WTC11 (cell line): ENCODE data around the gene ZFP36L2.

Source experiments
- ATF1 ChIP-seq: sonication (generic); formaldehyde crosslinking; IDR thresholded peaks from 2 replicates; pipeline ENCODE4 v1.8.1; 2023; ENCODE audit warnings: mild to moderate bottlenecking, moderate library complexity, missing genetic modification reagents
- KAT7 ChIP-seq: sonication (generic); formaldehyde crosslinking; IDR thresholded peaks from 2 replicates; pipeline ENCODE4 v1.8.1; 2023; ENCODE audit warnings: missing genetic modification reagents, mild to moderate bottlenecking, borderline replicate concordance
- NR2C2 ChIP-seq: sonication (generic); formaldehyde crosslinking; IDR thresholded peaks from 2 replicates; pipeline ENCODE4 v1.8.0; 2022; ENCODE audit warnings: mild to moderate bottlenecking, missing genetic modification reagents
- ZNF263 ChIP-seq: sonication (generic); formaldehyde crosslinking; IDR thresholded peaks from 2 replicates; pipeline ENCODE4 v1.8.1; 2022; ENCODE audit warnings: low read depth, mild to moderate bottlenecking, moderate library complexity, missing genetic modification reagents
- TF ChIP-seq, protein P1 (sequence below): fragments of 200-600 bp; IDR thresholded peaks from 2 replicates; pipeline ENCODE4 v1.8.0; 2022; ENCODE audit warnings: antibody characterized with exemption
- TF ChIP-seq, protein P2 (sequence below): fragments of 250-450 bp; sonication (Bioruptor Pico); IDR thresholded peaks from 2 replicates; pipeline ENCODE4 v2.1.2; 2022; ENCODE audit warnings: mild to moderate bottlenecking, moderate library complexity
- TF ChIP-seq, protein P3 (sequence below): sonication (generic); formaldehyde crosslinking; IDR thresholded peaks from 2 replicates; pipeline ENCODE4 v1.8.0; 2022; ENCODE audit warnings: missing genetic modification reagents
- TF ChIP-seq, protein P4 (sequence below): sonication (generic); formaldehyde crosslinking; IDR thresholded peaks from 2 replicates; pipeline ENCODE4 v1.8.1; 2023; ENCODE audit warnings: mild to moderate bottlenecking, missing genetic modification reagents, moderate library complexity

DNA sequence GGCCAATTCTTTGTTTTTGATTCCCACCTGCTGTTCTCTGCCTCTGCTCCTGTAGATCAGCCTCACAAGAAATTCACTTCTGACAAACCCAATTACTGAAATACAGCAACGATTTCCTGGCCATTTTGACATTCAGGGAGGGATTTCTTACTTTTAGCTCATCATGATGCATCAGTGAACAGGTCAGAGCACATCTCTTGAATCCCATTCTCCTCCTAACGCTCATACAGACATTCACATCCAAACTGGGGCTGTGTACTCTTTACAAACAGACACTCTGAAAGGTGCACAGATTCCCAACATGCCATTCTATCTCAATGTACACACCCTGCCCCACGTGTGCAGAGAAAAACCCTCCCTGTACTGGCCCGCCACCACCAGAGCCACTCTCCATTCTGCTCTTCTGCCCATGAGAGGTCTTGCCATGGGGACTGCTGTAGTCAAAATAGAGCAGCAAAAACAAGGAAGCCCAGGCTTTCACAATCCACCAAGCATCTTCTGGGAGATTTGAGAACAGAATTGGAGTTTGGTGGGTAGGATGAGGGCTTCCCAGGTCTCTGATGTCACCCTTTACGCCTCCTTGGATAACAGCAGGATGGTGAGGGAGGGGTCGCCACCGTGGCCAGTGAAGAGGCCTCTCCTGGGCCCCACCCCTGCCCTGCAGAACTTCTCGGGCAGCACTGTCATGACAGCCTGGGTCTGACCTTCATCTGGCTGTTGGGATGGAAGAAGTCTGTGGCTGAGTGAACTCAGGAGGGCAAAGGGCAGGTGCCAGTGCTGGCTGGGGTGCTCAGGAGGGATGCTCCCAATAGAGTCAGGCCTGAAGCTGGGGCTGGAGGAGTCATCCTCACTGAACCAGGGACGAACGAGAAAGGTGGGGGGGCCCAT is 41.9 kb upstream of the ZFP36L2 start:
- TF ChIP-seq, protein P1, sequence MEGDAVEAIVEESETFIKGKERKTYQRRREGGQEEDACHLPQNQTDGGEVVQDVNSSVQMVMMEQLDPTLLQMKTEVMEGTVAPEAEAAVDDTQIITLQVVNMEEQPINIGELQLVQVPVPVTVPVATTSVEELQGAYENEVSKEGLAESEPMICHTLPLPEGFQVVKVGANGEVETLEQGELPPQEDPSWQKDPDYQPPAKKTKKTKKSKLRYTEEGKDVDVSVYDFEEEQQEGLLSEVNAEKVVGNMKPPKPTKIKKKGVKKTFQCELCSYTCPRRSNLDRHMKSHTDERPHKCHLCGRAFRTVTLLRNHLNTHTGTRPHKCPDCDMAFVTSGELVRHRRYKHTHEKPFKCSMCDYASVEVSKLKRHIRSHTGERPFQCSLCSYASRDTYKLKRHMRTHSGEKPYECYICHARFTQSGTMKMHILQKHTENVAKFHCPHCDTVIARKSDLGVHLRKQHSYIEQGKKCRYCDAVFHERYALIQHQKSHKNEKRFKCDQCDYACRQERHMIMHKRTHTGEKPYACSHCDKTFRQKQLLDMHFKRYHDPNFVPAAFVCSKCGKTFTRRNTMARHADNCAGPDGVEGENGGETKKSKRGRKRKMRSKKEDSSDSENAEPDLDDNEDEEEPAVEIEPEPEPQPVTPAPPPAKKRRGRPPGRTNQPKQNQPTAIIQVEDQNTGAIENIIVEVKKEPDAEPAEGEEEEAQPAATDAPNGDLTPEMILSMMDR: no peak
- no peak for TF ChIP-seq ZNF263 (CRISPR knock-in tag)
- TF ChIP-seq, protein P2, sequence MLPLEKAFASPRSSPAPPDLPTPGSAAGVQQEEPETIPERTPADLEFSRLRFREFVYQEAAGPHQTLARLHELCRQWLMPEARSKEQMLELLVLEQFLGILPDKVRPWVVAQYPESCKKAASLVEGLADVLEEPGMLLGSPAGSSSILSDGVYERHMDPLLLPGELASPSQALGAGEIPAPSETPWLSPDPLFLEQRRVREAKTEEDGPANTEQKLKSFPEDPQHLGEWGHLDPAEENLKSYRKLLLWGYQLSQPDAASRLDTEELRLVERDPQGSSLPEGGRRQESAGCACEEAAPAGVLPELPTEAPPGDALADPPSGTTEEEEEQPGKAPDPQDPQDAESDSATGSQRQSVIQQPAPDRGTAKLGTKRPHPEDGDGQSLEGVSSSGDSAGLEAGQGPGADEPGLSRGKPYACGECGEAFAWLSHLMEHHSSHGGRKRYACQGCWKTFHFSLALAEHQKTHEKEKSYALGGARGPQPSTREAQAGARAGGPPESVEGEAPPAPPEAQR (CRISPR knock-in tag): no peak
- TF ChIP-seq, protein P3, sequence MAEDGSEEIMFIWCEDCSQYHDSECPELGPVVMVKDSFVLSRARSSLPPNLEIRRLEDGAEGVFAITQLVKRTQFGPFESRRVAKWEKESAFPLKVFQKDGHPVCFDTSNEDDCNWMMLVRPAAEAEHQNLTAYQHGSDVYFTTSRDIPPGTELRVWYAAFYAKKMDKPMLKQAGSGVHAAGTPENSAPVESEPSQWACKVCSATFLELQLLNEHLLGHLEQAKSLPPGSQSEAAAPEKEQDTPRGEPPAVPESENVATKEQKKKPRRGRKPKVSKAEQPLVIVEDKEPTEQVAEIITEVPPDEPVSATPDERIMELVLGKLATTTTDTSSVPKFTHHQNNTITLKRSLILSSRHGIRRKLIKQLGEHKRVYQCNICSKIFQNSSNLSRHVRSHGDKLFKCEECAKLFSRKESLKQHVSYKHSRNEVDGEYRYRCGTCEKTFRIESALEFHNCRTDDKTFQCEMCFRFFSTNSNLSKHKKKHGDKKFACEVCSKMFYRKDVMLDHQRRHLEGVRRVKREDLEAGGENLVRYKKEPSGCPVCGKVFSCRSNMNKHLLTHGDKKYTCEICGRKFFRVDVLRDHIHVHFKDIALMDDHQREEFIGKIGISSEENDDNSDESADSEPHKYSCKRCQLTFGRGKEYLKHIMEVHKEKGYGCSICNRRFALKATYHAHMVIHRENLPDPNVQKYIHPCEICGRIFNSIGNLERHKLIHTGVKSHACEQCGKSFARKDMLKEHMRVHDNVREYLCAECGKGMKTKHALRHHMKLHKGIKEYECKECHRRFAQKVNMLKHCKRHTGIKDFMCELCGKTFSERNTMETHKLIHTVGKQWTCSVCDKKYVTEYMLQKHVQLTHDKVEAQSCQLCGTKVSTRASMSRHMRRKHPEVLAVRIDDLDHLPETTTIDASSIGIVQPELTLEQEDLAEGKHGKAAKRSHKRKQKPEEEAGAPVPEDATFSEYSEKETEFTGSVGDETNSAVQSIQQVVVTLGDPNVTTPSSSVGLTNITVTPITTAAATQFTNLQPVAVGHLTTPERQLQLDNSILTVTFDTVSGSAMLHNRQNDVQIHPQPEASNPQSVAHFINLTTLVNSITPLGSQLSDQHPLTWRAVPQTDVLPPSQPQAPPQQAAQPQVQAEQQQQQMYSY (CRISPR knock-in tag): no peak
- TF ChIP-seq KAT7 (CRISPR knock-in tag): no peak
- no peak for TF ChIP-seq ATF1 (CRISPR knock-in tag)
- TF ChIP-seq, protein P4, sequence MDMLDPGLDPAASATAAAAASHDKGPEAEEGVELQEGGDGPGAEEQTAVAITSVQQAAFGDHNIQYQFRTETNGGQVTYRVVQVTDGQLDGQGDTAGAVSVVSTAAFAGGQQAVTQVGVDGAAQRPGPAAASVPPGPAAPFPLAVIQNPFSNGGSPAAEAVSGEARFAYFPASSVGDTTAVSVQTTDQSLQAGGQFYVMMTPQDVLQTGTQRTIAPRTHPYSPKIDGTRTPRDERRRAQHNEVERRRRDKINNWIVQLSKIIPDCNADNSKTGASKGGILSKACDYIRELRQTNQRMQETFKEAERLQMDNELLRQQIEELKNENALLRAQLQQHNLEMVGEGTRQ (CRISPR knock-in tag): no peak
- TF ChIP-seq NR2C2: no peak
